ENCODE data around the gene GJA4. TPM values are rescaled to one million over a fixed set of nuclear protein-coding genes. Genes with fewer than 3 reads are reported as not detected.

GJA4 gene
- 8.9 TPM for total RNA-seq

- DNase-seq (ENCODE audit: low spot score): no peak
Observed at GRCh38 chr1:34792868-34793727, at the start of gene GJA4. TSS of gene GJA4 (plus strand) at chr1:34792999. CDS start at chr1:34794214, 1,215 bp downstream.

DNA sequence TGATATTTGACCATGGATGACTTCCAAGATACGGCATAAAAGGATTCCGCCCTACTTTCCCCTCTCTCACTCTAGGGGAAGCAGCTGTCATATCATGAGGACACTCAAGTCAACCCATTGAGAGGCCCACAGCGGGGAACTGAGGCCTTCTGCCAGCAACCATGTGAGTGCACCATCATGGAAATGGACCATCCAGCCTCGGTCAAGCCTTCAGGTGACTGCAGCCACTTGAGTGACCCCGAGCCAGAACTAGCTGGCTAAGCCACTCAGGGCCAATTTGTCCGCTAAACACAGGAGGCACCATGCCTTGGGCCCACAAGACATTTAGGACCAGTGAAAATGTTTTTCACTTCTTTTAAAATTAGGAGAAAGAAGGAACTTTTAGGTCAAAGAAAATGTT lies 49.0 kb upstream of the GJA4 start:
- DNase-seq (ENCODE audit: low spot score): no peak

- no peak for DNase-seq (ENCODE audit: low spot score)
Observed at GRCh38 chr1:34744851-34745250, 47.9 kb upstream of the GJA4 start.

GRCh38 chr1:34745666-34746065 lies 47.1 kb upstream of the GJA4 start:
- no peak for DNase-seq (ENCODE audit: low spot score)

GRCh38 chr1:34746101-34746500 lies 46.7 kb upstream of the GJA4 start:
- DNase-seq (ENCODE audit: low spot score): no peak

DNA sequence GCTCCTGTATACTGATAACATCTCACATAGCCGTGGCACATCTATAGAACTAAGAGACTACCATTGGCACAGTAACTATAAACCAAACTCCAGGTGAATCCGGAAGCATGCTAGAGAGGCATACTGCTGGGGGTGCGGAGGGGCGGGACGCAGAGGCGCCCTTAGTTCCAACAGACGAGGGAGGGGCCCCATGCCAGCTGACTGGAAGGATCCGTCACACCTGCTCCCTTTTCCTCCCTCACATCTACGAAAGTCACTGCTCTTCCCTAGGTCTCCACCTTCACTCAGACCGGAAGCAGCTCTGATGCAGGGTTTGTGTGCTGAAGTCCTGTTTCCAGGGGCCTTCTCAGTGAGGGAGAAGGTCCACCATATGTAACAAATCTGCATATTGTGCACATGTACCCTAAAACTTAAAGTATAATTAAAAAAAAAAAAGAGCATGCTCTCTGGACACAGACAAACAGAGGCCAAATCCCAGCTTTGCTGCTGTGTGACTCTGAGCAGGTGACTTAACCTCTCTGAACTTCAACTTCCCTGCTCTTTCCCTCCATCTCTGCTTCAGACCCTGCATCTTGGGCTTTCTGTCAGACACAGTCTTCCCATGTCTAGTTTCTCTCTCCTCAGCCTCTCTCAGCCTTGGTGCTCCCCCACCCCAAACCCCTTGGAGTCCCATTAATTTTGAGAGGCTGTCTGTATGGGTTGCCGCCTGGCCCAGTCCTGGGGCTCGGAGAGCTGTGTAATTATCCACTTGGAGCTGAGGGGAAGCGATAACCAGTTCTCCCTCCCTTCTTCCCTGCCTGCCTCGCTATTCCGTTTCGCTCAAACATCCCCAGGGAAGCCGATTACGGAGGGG lies 45.8 kb upstream of the GJA4 start:
- no peak for DNase-seq (ENCODE audit: low spot score)

DNA sequence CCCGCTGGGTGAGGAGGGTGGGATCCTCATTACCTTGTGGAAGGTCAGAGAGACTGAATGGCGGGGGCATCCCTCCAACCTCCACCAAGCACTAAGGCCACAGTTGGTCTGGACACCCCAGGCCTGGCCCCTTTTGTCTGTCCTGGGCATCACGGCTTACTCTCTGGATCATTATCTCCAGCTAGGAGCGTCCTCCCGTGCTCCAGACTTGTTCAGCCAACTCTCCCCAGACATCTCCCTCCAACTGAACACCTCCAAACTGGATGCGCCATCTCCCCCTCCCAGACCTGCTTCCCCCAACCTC lies 45.2 kb upstream of the GJA4 start:
- no peak for DNase-seq (ENCODE audit: low spot score)

- DNase-seq (ENCODE audit: low spot score): no peak
Observed at GRCh38 chr1:34749992-34750391, 42.8 kb upstream of the GJA4 start.

GRCh38 chr1:34750610-34751009 lies 42.2 kb upstream of the GJA4 start:
- DNase-seq (ENCODE audit: low spot score): no peak

GRCh38 chr1:34753163-34753562 lies 39.6 kb upstream of the GJA4 start:
- DNase-seq (ENCODE audit: low spot score): no peak

- DNase-seq (ENCODE audit: low spot score): peak; percentile 90
Observed at GRCh38 chr1:34754964-34755637, 37.7 kb upstream of the GJA4 start, which contains the start of gene GJB5. TSS of gene GJB5 (plus strand) at chr1:34755047. CDS start at chr1:34757331, 2,284 bp downstream.

DNA sequence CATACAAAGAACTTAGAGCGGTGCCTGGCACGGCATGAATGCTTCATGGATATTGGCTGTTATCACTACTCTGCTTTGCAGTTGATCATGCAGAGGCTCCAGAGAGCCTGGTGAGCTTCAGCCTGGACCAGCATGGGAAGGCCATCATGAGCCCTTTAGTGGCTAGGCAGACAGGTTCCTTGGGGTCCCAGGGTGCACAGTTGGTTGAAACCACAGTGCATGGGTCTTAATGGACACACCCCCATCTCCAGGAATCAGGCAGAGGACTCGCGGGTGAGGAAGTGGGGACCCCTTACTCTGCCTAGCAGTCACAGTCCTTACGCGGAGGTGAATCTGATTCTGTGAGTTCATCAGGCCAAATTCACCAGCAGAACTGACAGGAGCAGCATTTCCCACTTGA lies 36.8 kb upstream of the GJA4 start:
- no peak for DNase-seq (ENCODE audit: low spot score)

GRCh38 chr1:34757386-34757785 lies 35.4 kb upstream of the GJA4 start:
- no peak for DNase-seq (ENCODE audit: low spot score)

DNA sequence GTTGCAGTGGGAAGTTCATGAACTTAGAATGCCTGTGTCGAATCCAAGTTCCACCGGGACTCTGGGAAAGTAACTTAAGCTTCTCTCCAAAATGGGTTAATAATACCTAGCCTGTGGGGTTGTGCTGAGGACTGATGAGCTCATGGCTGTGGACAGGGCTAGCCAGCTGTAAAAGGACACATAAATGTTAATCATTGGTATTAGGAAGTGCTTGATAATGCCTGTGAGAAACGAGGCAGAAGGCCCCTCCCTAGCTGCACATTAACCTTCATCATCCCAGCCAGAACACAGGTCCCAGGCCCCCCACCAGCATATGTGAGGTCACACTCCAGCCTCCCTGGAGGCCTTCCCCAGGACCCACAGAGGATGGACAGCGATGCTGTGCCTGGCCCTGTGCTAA lies 34.0 kb upstream of the GJA4 start:
- DNase-seq (ENCODE audit: low spot score): no peak

GRCh38 chr1:34759503-34760357 lies 33.1 kb upstream of the GJA4 start, which contains the start of gene GJB4:
TSS of gene GJB4 (plus strand) at chr1:34759740. CDS start at chr1:34761255, 1,515 bp downstream.
- peak; percentile 76 for DNase-seq (ENCODE audit: low spot score)

DNA sequence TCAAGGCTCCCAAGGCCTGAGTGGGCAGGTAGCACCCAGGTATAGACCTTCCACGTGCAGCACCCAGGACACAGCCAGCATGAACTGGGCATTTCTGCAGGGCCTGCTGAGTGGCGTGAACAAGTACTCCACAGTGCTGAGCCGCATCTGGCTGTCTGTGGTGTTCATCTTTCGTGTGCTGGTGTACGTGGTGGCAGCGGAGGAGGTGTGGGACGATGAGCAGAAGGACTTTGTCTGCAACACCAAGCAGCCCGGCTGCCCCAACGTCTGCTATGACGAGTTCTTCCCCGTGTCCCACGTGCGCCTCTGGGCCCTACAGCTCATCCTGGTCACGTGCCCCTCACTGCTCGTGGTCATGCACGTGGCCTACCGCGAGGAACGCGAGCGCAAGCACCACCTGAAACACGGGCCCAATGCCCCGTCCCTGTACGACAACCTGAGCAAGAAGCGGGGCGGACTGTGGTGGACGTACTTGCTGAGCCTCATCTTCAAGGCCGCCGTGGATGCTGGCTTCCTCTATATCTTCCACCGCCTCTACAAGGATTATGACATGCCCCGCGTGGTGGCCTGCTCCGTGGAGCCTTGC lies 31.5 kb upstream of the GJA4 start:
- no peak for DNase-seq (ENCODE audit: low spot score)

DNA sequence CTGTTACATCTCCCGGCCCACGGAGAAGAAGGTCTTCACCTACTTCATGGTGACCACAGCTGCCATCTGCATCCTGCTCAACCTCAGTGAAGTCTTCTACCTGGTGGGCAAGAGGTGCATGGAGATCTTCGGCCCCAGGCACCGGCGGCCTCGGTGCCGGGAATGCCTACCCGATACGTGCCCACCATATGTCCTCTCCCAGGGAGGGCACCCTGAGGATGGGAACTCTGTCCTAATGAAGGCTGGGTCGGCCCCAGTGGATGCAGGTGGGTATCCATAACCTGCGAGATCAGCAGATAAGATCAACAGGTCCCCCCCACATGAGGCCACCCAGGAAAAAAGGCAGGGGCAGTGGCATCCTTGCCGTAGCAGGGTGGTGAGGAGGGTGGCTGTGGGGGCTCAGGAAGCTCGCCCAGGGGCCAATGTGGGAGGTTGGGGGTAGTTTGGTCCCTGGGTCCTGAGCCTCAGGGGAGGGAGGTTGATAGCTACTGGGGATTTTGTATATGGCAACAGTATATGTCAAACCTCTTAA lies 31.0 kb upstream of the GJA4 start:
- no peak for DNase-seq (ENCODE audit: low spot score)

- DNase-seq (ENCODE audit: low spot score): no peak
Observed at GRCh38 chr1:34762474-34763141, 30.2 kb upstream of the GJA4 start.

DNA sequence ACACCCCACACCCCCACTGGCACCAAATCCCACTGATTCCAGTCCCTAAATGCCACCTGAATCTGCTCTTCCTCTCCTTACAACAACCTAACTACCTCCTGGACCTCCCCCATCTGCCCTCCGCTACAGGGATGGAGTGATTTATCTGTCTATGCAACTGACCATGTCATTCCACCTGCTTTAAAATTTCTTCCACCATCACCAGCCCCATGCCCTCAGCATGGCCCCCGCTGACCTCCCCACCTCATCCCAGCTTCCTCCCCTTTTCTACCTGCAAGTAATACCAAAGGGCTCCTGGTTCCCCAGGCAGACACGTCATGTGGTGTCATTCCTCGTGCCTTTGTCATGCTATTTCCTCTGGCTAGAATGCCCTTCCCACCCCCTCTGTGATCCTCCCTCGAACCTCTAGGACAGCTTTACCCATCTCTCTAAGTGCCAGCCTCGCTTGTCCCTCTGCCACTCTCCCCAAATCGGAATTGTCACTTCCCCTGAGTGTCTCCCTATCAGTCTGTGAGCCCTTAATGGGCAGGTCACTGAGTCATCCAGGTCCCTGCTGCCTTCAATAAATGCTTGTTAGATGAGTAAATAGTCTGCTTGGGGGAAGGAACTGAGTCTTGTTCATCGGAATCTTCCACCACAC lies 29.5 kb upstream of the GJA4 start:
- DNase-seq (ENCODE audit: low spot score): no peak

GRCh38 chr1:34768856-34769255 lies 23.9 kb upstream of the GJA4 start:
- DNase-seq (ENCODE audit: low spot score): no peak

All from ureter (tissue), 1 donor.